SK-N-SH (cell line): ENCODE data around the gene SLC7A11. TPM values are rescaled to one million over a fixed set of nuclear protein-coding genes. Genes with fewer than 3 reads are reported as not detected.

ENCODE experiments used
- CTCF ChIA-PET: fragments of 300-600, 350-600 bp; formaldehyde crosslinking; extraction: SDS; loops from one replicate; lab custom pipeline; 2021; lab: Yijun Ruan, JAX
- POLR2A ChIA-PET: fragments of 350-600 bp; sonication (Branson Sonifier 250); formaldehyde crosslinking; extraction: SDS; loops from one replicate; lab custom pipeline; 2020; ENCODE audit warnings: antibody characterized with exemption, inconsistent platforms; lab: Yijun Ruan, JAX
- DNase-seq: peaks from one replicate; pipeline ENCODE4 v3.0.0; 2012
- H2AFZ ChIP-seq: fragments of 200-600 bp; sonication (generic); 2 replicates; pipeline ENCODE4 v1.8.1; 2016; ENCODE audit warnings: antibody characterized with exemption, mild to moderate bottlenecking, low read depth
- H3F3A ChIP-seq: fragments of 200-600 bp; sonication (generic); replicated peaks from 2 replicates; pipeline ENCODE3; 2016; ENCODE audit warnings: antibody characterized with exemption, mild to moderate bottlenecking; ENCODE audit not compliant: insufficient read depth
- H3K27ac ChIP-seq, 2 experiments: fragments of 200-500 bp in 1 of 2; fragments of 200-600 bp in 1 of 2; sonication (Bioruptor generic) in 1 of 2; sonication (generic), shearing (Covaris generic) in 1 of 2; 2 replicates each; pipeline versions ENCODE4 v1.5.1 to v1.6.1; 2014 to 2016; ENCODE audit warnings: low read depth in 2 of 2, inconsistent platforms in 1 of 2, low read length in 1 of 2, mild to moderate bottlenecking in 1 of 2, mixed read lengths in 1 of 2
- H3K27me3 ChIP-seq: fragments of 200-600 bp; sonication (generic), shearing (Covaris generic); 2 replicates; pipeline ENCODE4 v1.6.1; 2016; ENCODE audit warnings: mixed run types; ENCODE audit not compliant: insufficient read depth
- H3K36me3 ChIP-seq, 2 experiments: fragments of 200-500 bp in 1 of 2; fragments of 200-600 bp in 1 of 2; sonication (Bioruptor generic) in 1 of 2; sonication (generic) in 1 of 2; replicated peaks in 1 of 2; 2 replicates each; pipeline versions ENCODE3 to v1.5.1; 2014 to 2016; ENCODE audit warnings: low read length in 1 of 2, mild to moderate bottlenecking in 1 of 2; ENCODE audit not compliant: insufficient read depth in 2 of 2, control insufficient read depth in 1 of 2
- H3K4me1 ChIP-seq, 2 experiments: fragments of 200-500 bp in 1 of 2; fragments of 200-600 bp in 1 of 2; sonication (Bioruptor generic) in 1 of 2; sonication (generic), shearing (Covaris generic) in 1 of 2; 2 replicates each; pipeline versions ENCODE4 v1.5.1 to v1.6.1; 2014 to 2016; ENCODE audit warnings: low read depth in 1 of 2, low read length in 1 of 2, mixed run types in 1 of 2; ENCODE audit not compliant: insufficient read depth in 2 of 2, control insufficient read depth in 1 of 2
- H3K4me2 ChIP-seq: fragments of 200-600 bp; sonication (generic), shearing (Covaris generic); 2 replicates; pipeline ENCODE4 v1.6.1; 2017; ENCODE audit warnings: mixed run types
- H3K4me3 ChIP-seq, 2 experiments: fragments of 200-500 bp in 1 of 2; fragments of 200-600 bp in 1 of 2; sonication (Bioruptor generic) in 1 of 2; sonication (generic), shearing (Covaris generic) in 1 of 2; 2 replicates each; pipeline versions ENCODE4 v1.5.1 to v1.8.1; 2014 to 2016; ENCODE audit warnings: low read depth in 2 of 2, inconsistent platforms in 1 of 2, low read length in 1 of 2, mild to moderate bottlenecking in 1 of 2, mixed read lengths in 1 of 2, moderate library complexity in 1 of 2
- H3K79me2 ChIP-seq: fragments of 200-600 bp; sonication (generic); 2 replicates; pipeline ENCODE4 v1.8.1; 2017; ENCODE audit warnings: mild to moderate bottlenecking; ENCODE audit not compliant: insufficient read depth
- H3K9ac ChIP-seq: fragments of 200-600 bp; sonication (generic); 2 replicates; pipeline ENCODE4 v1.6.1; 2017; ENCODE audit warnings: mixed run types
- H3K9me2 ChIP-seq: fragments of 200-600 bp; sonication (generic); 2 replicates; pipeline ENCODE4 v1.6.1; 2017; ENCODE audit warnings: mixed run types
- H3K9me3 ChIP-seq: fragments of 200-600 bp; sonication (generic); 2 replicates; pipeline ENCODE4 v1.6.1; 2017; ENCODE audit warnings: mixed run types, mild to moderate bottlenecking, moderate library complexity
- H4K20me1 ChIP-seq: fragments of 200-600 bp; sonication (generic); 2 replicates; pipeline ENCODE4 v1.6.1; 2017; ENCODE audit warnings: mild to moderate bottlenecking, mixed run types; ENCODE audit not compliant: insufficient read depth
- ELF1 ChIP-seq: IDR thresholded peaks from 2 replicates; pipeline ENCODE4 v1.4.0; 2012
- EP300 ChIP-seq, 2 experiments: IDR thresholded peaks; 2 replicates each; pipeline versions ENCODE4 v1.4.0 to v1.6.1; 2012; ENCODE audit warnings: borderline replicate concordance in 1 of 2, low read depth in 1 of 2, low read length in 1 of 2
- EZH2phosphoT487 ChIP-seq: fragments of 200-600 bp; sonication (generic); IDR thresholded peaks from 2 replicates; pipeline ENCODE4 v1.6.1; 2017; ENCODE audit warnings: low read depth, mixed run types, mild to moderate bottlenecking, antibody characterized with exemption, moderate library complexity, borderline replicate concordance
- FOSL2 ChIP-seq: IDR thresholded peaks from 2 replicates; pipeline ENCODE4 v1.4.0; 2012; ENCODE audit warnings: low read depth, mild to moderate bottlenecking, moderate library complexity, borderline replicate concordance
- GABPA ChIP-seq: IDR thresholded peaks from 2 replicates; pipeline ENCODE4 v1.4.0; 2012; ENCODE audit warnings: low read depth, mild to moderate bottlenecking
- JUND ChIP-seq: IDR thresholded peaks from 2 replicates; pipeline ENCODE4 v1.4.0; 2012
- MXI1 ChIP-seq: IDR thresholded peaks from 2 replicates; pipeline ENCODE4 v1.6.1; 2012; ENCODE audit warnings: mild to moderate bottlenecking, low read depth, low read length, improper control_type of control experiment
- NRF1 ChIP-seq: IDR thresholded peaks from 2 replicates; pipeline ENCODE4 v1.6.1; 2012; ENCODE audit warnings: low read depth, mild to moderate bottlenecking, low read length
- RAD21 ChIP-seq: IDR thresholded peaks from 2 replicates; pipeline ENCODE4 v1.6.1; 2012; ENCODE audit warnings: mild to moderate bottlenecking, low read length
- RCOR1 ChIP-seq: fragments of 150-350 bp; IDR thresholded peaks from 2 replicates; pipeline ENCODE4 v1.6.1; 2017; ENCODE audit warnings: antibody characterized with exemption, low read length
- RXRA ChIP-seq: IDR thresholded peaks from 2 replicates; pipeline ENCODE4 v1.4.0; 2012; ENCODE audit warnings: low read depth, mild to moderate bottlenecking, borderline replicate concordance
- SIN3A ChIP-seq: IDR thresholded peaks from 2 replicates; pipeline ENCODE4 v1.6.1; 2012; ENCODE audit warnings: low read depth, mild to moderate bottlenecking, low read length, moderate library complexity, borderline replicate concordance
- SMC3 ChIP-seq: IDR thresholded peaks from 2 replicates; pipeline ENCODE4 v1.6.1; 2012; ENCODE audit warnings: low read depth, low read length, improper control_type of control experiment
- TAF1 ChIP-seq: IDR thresholded peaks from 2 replicates; pipeline ENCODE4 v1.6.1; 2012; ENCODE audit warnings: low read depth, mild to moderate bottlenecking, low read length, moderate library complexity, borderline replicate concordance
- TCF12 ChIP-seq: IDR thresholded peaks from 2 replicates; pipeline ENCODE4 v1.4.0; 2012
- TEAD4 ChIP-seq: IDR thresholded peaks from 2 replicates; pipeline ENCODE4 v1.4.0; 2012; ENCODE audit warnings: mild to moderate bottlenecking, borderline replicate concordance; ENCODE audit not compliant: insufficient read depth
- USF2 ChIP-seq: fragments of 150-350 bp; IDR thresholded peaks from 2 replicates; pipeline ENCODE4 v1.6.1; 2017; ENCODE audit warnings: antibody characterized with exemption, low read length, low read depth, borderline replicate concordance
- YY1 ChIP-seq: IDR thresholded peaks from 2 replicates; pipeline ENCODE4 v1.4.0; 2012; ENCODE audit warnings: low read depth, mild to moderate bottlenecking
- WGBS: methylation state at CpG from one replicate; pipeline ENCODE4 v1.1.6; 2017; ENCODE audit warnings: low lambda C conversion rate; 5-methylcytosine and 5-hydroxymethylcytosine counted together
- polyA plus RNA-seq, 3 experiments: library from polyadenylated mRNA; depleted of rRNA; stranded (reverse); fragments of >200 nt; gene quantifications; 2 replicates each; pipeline ENCODE4 v1.2.3, GENCODE V29; 2012
- TF ChIP-seq, protein P1 (sequence below): IDR thresholded peaks from 2 replicates; pipeline ENCODE4; 2012
- TF ChIP-seq, protein P2 (sequence below): IDR thresholded peaks from 2 replicates; pipeline ENCODE4 v1.4.0; 2012; ENCODE audit warnings: low read depth, borderline replicate concordance
- TF ChIP-seq, protein P3 (sequence below): IDR thresholded peaks from 2 replicates; pipeline ENCODE4 v1.4.0; 2012; ENCODE audit warnings: low read depth
- TF ChIP-seq, protein P4 (sequence below): IDR thresholded peaks from 2 replicates; pipeline ENCODE4 v1.4.0; 2012; ENCODE audit warnings: low read depth, borderline replicate concordance

SLC7A11 gene
- polyA plus RNA-seq, 1 of the 3 experiments (the other 2 are of a cell fraction): 3.1 TPM

DNA sequence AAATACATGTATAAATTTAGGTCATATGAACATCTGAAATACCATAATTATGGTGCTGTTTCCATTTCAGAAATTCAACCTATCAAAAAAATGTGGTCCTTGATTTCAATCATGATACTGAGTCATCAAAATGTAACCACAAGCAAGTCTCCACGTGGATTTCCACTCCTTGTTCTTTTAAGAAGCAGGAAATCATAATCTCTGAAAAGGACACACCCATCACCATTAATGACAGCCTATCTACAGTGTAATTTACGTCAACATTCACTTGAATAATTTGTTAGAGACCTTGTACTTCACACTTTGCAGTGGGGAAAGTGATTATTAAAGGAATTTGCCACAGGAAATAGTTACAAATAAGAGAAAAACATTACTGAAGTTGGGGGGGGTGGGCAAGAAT is 17.7 kb upstream of the SLC7A11 start:
- TF ChIP-seq SIN3A (no peak), GABPA (no peak), EZH2phosphoT487 (no peak), TCF12 (peak; percentile 43; the same call in 1 of the 2 replicates), RXRA (no peak), TAF1 (no peak), EP300 (IDR thresholded peaks at IDR 0.05; ENCODE audit: borderline replicate concordance in 1 of 2, low read depth in 1 of 2, low read length in 1 of 2) (peak in 1 of 2 experiments; percentile 46; a peak in 1 of 4 replicates), ELF1 (no peak), NRF1 (no peak), TEAD4 (no peak), MXI1 (no peak), YY1 (no peak), JUND (peak; percentile 64), RAD21 (no peak), RCOR1 (no peak), SMC3 (no peak), USF2 (no peak), FOSL2 (peak; percentile 60; the same call in 1 of the 2 replicates)
- TF ChIP-seq, protein P1, sequence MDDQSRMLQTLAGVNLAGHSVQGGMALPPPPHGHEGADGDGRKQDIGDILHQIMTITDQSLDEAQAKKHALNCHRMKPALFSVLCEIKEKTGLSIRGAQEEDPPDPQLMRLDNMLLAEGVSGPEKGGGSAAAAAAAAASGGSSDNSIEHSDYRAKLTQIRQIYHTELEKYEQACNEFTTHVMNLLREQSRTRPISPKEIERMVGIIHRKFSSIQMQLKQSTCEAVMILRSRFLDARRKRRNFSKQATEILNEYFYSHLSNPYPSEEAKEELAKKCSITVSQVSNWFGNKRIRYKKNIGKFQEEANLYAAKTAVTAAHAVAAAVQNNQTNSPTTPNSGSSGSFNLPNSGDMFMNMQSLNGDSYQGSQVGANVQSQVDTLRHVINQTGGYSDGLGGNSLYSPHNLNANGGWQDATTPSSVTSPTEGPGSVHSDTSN: peak; percentile 47
- TF ChIP-seq, protein P2, sequence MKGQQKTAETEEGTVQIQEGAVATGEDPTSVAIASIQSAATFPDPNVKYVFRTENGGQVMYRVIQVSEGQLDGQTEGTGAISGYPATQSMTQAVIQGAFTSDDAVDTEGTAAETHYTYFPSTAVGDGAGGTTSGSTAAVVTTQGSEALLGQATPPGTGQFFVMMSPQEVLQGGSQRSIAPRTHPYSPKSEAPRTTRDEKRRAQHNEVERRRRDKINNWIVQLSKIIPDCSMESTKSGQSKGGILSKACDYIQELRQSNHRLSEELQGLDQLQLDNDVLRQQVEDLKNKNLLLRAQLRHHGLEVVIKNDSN: no peak
- TF ChIP-seq, protein P3, sequence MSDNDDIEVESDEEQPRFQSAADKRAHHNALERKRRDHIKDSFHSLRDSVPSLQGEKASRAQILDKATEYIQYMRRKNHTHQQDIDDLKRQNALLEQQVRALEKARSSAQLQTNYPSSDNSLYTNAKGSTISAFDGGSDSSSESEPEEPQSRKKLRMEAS: peak; percentile 60
- TF ChIP-seq, protein P4, sequence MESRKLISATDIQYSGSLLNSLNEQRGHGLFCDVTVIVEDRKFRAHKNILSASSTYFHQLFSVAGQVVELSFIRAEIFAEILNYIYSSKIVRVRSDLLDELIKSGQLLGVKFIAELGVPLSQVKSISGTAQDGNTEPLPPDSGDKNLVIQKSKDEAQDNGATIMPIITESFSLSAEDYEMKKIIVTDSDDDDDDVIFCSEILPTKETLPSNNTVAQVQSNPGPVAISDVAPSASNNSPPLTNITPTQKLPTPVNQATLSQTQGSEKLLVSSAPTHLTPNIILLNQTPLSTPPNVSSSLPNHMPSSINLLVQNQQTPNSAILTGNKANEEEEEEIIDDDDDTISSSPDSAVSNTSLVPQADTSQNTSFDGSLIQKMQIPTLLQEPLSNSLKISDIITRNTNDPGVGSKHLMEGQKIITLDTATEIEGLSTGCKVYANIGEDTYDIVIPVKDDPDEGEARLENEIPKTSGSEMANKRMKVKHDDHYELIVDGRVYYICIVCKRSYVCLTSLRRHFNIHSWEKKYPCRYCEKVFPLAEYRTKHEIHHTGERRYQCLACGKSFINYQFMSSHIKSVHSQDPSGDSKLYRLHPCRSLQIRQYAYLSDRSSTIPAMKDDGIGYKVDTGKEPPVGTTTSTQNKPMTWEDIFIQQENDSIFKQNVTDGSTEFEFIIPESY: no peak
- TF ChIP-seq, all 33 proteins: peak for 6
- H3K4me3 ChIP-seq: no peak overlapping the region
- no peaks in the 10 kb centered on the region for H3K9me3 ChIP-seq
- CTCF ChIA-PET: no interaction called here
- no peak overlapping the region; a peak in 1 of 4 replicates for H3K27ac ChIP-seq
- H3K4me2 ChIP-seq: no peak overlapping the region
- H3K27me3 ChIP-seq: no peaks in the 10 kb centered on the region
- H3K4me1 ChIP-seq: peaks cover 0 to 5% of the 10 kb centered on the region in 2 experiments; a peak in 2 of 4 replicates
- H3K79me2 ChIP-seq: no peaks in the 10 kb centered on the region
- H2AFZ ChIP-seq: no peak overlapping the region; the same call in 1 of the 2 replicates
- POLR2A ChIA-PET: no interaction called here
- no peaks in the 10 kb centered on the region for H3K9me2 ChIP-seq
- no peak overlapping the region for H3K9ac ChIP-seq
- no peaks in the 10 kb centered on the region for H3F3A ChIP-seq
- 45% methylated on average over 2 of the region's 2 CpGs for WGBS
- H4K20me1 ChIP-seq: no peaks in the 10 kb centered on the region
- no peaks in the 10 kb centered on the region for H3K36me3 ChIP-seq
- no peak for DNase-seq
